H9 (cell line): Measurements from ENCODE around the gene PSMG2. TPM values are rescaled to one million over a fixed set of nuclear protein-coding genes. Genes with fewer than 3 reads are reported as not detected.

Source experiments
- DNase-seq: peaks from one replicate; pipeline ENCODE4 v3.0.0-alpha.2; 2017
- H2AFZ ChIP-seq: one replicate; pipeline ENCODE4 v1.6.1; 2013; ENCODE audit warnings: mild to moderate bottlenecking, low read length, control low read depth, moderate library complexity
- H2AK5ac ChIP-seq: 2 replicates; pipeline ENCODE4 v1.6.1; 2013; ENCODE audit warnings: low read length, control low read depth, mixed read lengths; ENCODE audit not compliant: insufficient read length
- H2BK120ac ChIP-seq: one replicate; pipeline ENCODE4 v1.6.1; 2013; ENCODE audit warnings: low read depth, mild to moderate bottlenecking, low read length, control low read depth, inconsistent platforms; ENCODE audit not compliant: poor library complexity, severe bottlenecking
- H2BK12ac ChIP-seq: 2 replicates; pipeline ENCODE4 v1.6.1; 2013; ENCODE audit warnings: low read length, control low read depth, mixed read lengths, low read depth; ENCODE audit not compliant: insufficient read length
- H2BK15ac ChIP-seq: 2 replicates; pipeline ENCODE4 v1.6.1; 2013; ENCODE audit warnings: low read depth, low read length, control low read depth
- H2BK20ac ChIP-seq: one replicate; pipeline ENCODE4 v1.6.1; 2013; ENCODE audit warnings: low read depth, mild to moderate bottlenecking, low read length, control low read depth, inconsistent platforms; ENCODE audit not compliant: poor library complexity, severe bottlenecking
- H2BK5ac ChIP-seq: 2 replicates; pipeline ENCODE4 v1.6.1; 2013; ENCODE audit warnings: low read length, control low read depth, mixed read lengths; ENCODE audit not compliant: insufficient read length
- H3K14ac ChIP-seq: 2 replicates; pipeline ENCODE4 v1.6.1; 2013; ENCODE audit warnings: low read length, control low read depth; ENCODE audit not compliant: insufficient read depth
- H3K18ac ChIP-seq: 2 replicates; pipeline ENCODE4 v1.6.1; 2013; ENCODE audit warnings: low read depth, mild to moderate bottlenecking, mixed read lengths, low read length, control low read depth; ENCODE audit not compliant: insufficient read length
- H3K23ac ChIP-seq: 2 replicates; pipeline ENCODE4 v1.6.1; 2013; ENCODE audit warnings: low read length, control low read depth, mixed read lengths, low read depth; ENCODE audit not compliant: insufficient read length
- H3K23me2 ChIP-seq: 2 replicates; pipeline ENCODE4 v1.6.1; 2013; ENCODE audit warnings: low read depth, mild to moderate bottlenecking, mixed read lengths, low read length, control low read depth; ENCODE audit not compliant: insufficient read length, poor library complexity, severe bottlenecking
- H3K27ac ChIP-seq: 2 replicates; pipeline ENCODE4 v1.5.1; 2013; ENCODE audit warnings: low read length, control low read depth, mixed read lengths, low read depth; ENCODE audit not compliant: insufficient read length
- H3K27me3 ChIP-seq: 2 replicates; pipeline ENCODE4 v1.6.1; 2013; ENCODE audit warnings: low read length, control low read depth, inconsistent platforms; ENCODE audit not compliant: insufficient read depth
- H3K4ac ChIP-seq: 2 replicates; pipeline ENCODE4 v1.6.1; 2013; ENCODE audit warnings: low read depth, mild to moderate bottlenecking, control low read depth, inconsistent platforms, low read length, moderate library complexity
- H3K4me1 ChIP-seq: 2 replicates; pipeline ENCODE4 v1.6.1; 2013; ENCODE audit warnings: low read length, control low read depth, inconsistent platforms; ENCODE audit not compliant: insufficient read depth
- H3K4me2 ChIP-seq: 2 replicates; pipeline ENCODE4 v1.6.1; 2013; ENCODE audit warnings: low read length, control low read depth, mixed read lengths; ENCODE audit not compliant: insufficient read length, insufficient read depth
- H3K56ac ChIP-seq: 2 replicates; pipeline ENCODE4 v1.6.1; 2013; ENCODE audit warnings: low read depth, mild to moderate bottlenecking, mixed read lengths, low read length, control low read depth; ENCODE audit not compliant: insufficient read length
- H3K79me1 ChIP-seq: 2 replicates; pipeline ENCODE4 v1.6.1; 2013; ENCODE audit warnings: low read depth, mild to moderate bottlenecking, moderate library complexity, low read length, control low read depth, inconsistent platforms; ENCODE audit not compliant: insufficient read depth, poor library complexity, severe bottlenecking
- H3K79me2 ChIP-seq: 2 replicates; pipeline ENCODE4 v1.6.1; 2013; ENCODE audit warnings: low read length, control low read depth, inconsistent platforms; ENCODE audit not compliant: insufficient read depth
- H3K9ac ChIP-seq: 2 replicates; pipeline ENCODE4 v1.6.1; 2013; ENCODE audit warnings: low read length, control low read depth, mixed read lengths; ENCODE audit not compliant: insufficient read length; ENCODE audit errors: extremely low read depth
- H3K9me3 ChIP-seq: one replicate; pipeline ENCODE4 v1.6.1; 2013; ENCODE audit warnings: low read depth, low read length, inconsistent platforms; ENCODE audit not compliant: control insufficient read depth
- H3T11ph ChIP-seq: one replicate; pipeline ENCODE4 v1.6.1; 2013; ENCODE audit warnings: mild to moderate bottlenecking, low read length, control low read depth, inconsistent platforms
- H4K20me1 ChIP-seq: one replicate; pipeline ENCODE4 v1.6.1; 2013; ENCODE audit not compliant: control insufficient read depth, insufficient read length, insufficient read depth
- H4K5ac ChIP-seq: 2 replicates; pipeline ENCODE4 v1.6.1; 2013; ENCODE audit warnings: low read depth, mild to moderate bottlenecking, mixed read lengths, low read length, control low read depth; ENCODE audit not compliant: insufficient read length
- H4K8ac ChIP-seq: replicated peaks from 2 replicates; pipeline ENCODE4 v1.6.1; 2013; ENCODE audit warnings: low read length, control low read depth, mixed read lengths, low read depth; ENCODE audit not compliant: insufficient read length
- H4K91ac ChIP-seq: 2 replicates; pipeline ENCODE4 v1.6.1; 2013; ENCODE audit warnings: low read depth, mild to moderate bottlenecking, moderate library complexity, mixed read lengths, low read length, control low read depth; ENCODE audit not compliant: insufficient read length
- H3K27ac Mint-ChIP-seq, 3 experiments: 2 replicates in 2 of 3; 3 replicates in 1 of 3; pipeline ENCODE4 v1.8.0; 2020 to 2021; ENCODE audit warnings: mixed read lengths in 3 of 3, mild to moderate bottlenecking in 1 of 3, moderate library complexity in 1 of 3
- H3K27me3 Mint-ChIP-seq: 2 replicates; pipeline ENCODE4 v1.8.0; 2021; ENCODE audit warnings: low read depth, mild to moderate bottlenecking, moderate library complexity, mixed read lengths
- H3K36me3 Mint-ChIP-seq, 3 experiments: 2 replicates in 2 of 3; 3 replicates in 1 of 3; pipeline ENCODE4 v1.8.0; 2020 to 2021; ENCODE audit warnings: low read depth in 3 of 3, mixed read lengths in 3 of 3; ENCODE audit not compliant: insufficient read depth in 1 of 3
- H3K4me1 Mint-ChIP-seq, 2 experiments: 2 replicates each; pipeline ENCODE4 v1.8.0; 2020; ENCODE audit warnings: mixed read lengths in 2 of 2
- H3K4me3 Mint-ChIP-seq, 2 experiments: 2 replicates in 1 of 2; 3 replicates in 1 of 2; pipeline ENCODE4 v1.8.0; 2020 to 2021; ENCODE audit warnings: mild to moderate bottlenecking in 2 of 2, mixed read lengths in 2 of 2, moderate library complexity in 1 of 2
- H3K9me3 Mint-ChIP-seq, 2 experiments: 2 replicates in 1 of 2; 3 replicates in 1 of 2; pipeline ENCODE4 v1.8.0; 2020; ENCODE audit warnings: mild to moderate bottlenecking in 2 of 2, mixed read lengths in 2 of 2, moderate library complexity in 1 of 2
- CTCF ChIP-seq: fragments of 200-600 bp; sonication (generic); conservative IDR thresholded peaks from 3 replicates; pipeline ENCODE4 v1.8.0; 2021; ENCODE audit warnings: antibody characterized with exemption, mild to moderate bottlenecking
- WGBS: extraction: QIAGEN DNeasy Blood & Tissue Kit; methylation state at CpG from one replicate; pipeline ENCODE4 v1.1.7; 2013; ENCODE audit warnings: missing lambda C conversion rate, low lambda C conversion rate, mixed read lengths; ENCODE audit not compliant: insufficient read length; ENCODE audit errors: extremely low coverage; 5-methylcytosine and 5-hydroxymethylcytosine counted together
- total RNA-seq: library from RNA; stranded (reverse); gene quantifications from 2 replicates; pipeline ENCODE4 v1.2.1, GENCODE V29; 2021

PSMG2 gene
- total RNA-seq, 1 experiment from 2014 or later, result 72.2 TPM

- Histone ChIP-seq H3K27ac (no peak overlapping the region), H2AK5ac (no peak overlapping the region), H2BK20ac (no peak overlapping the region), H3K9ac (no peak overlapping the region), H4K8ac (no peak overlapping the region), H3K27me3 (no peaks in the 10 kb centered on the region), H2BK5ac (no peak overlapping the region), H2BK120ac (no peak overlapping the region), H2AFZ (no peak overlapping the region), H4K5ac (no peak overlapping the region), H3K18ac (no peak overlapping the region), H2BK15ac (no peak overlapping the region), H3K4me1 (no peaks in the 10 kb centered on the region), H3K23ac (no peak overlapping the region), H4K20me1 (no peaks in the 10 kb centered on the region), H4K91ac (no peak overlapping the region), H3K4me2 (no peak overlapping the region), H3K9me3 (no peaks in the 10 kb centered on the region), H2BK12ac (no peak overlapping the region), H3K23me2 (no peaks in the 10 kb centered on the region), H3K14ac (no peak overlapping the region), H3T11ph (no peak overlapping the region), H3K4ac (no peak overlapping the region), H3K79me2 (no peaks in the 10 kb centered on the region), H3K56ac (no peak overlapping the region), H3K79me1 (no peaks in the 10 kb centered on the region)
- peak; percentile 75 for TF ChIP-seq CTCF
- Mint-ChIP-seq H3K27ac (no peak overlapping the region), H3K36me3 (no peaks in the 10 kb centered on the region; a peak in 1 of 7 replicates), H3K4me3 (no peak overlapping the region; a peak in 1 of 5 replicates), H3K4me1 (peaks cover 4 to 11% of the 10 kb centered on the region in 2 experiments), H3K27me3 (no peaks in the 10 kb centered on the region), H3K9me3 (no peaks in the 10 kb centered on the region)
- DNase-seq, result peak; percentile 93
- no CpG with 5 or more reads among the region's 13 CpGs for WGBS
Observed at GRCh38 chr18:12766986-12767433, 64.2 kb downstream of the PSMG2 start.
